Measurements from ENCODE around the gene ST8SIA5.

The ST8SIA5 gene

GRCh38 chr18:46740046-46740445 is 16.8 kb downstream of the ST8SIA5 start:
- TF ChIP-seq TEAD4 (IDR thresholded peaks at IDR 0.05) = no peak
- TF ChIP-seq RAD21 (IDR thresholded peaks at IDR 0.05; ENCODE audit: low read depth) = no peak
- TF ChIP-seq TAF1 (IDR thresholded peaks at IDR 0.05; ENCODE audit: low read depth) = no peak
- no peak for TF ChIP-seq REST (IDR thresholded peaks at IDR 0.05; ENCODE audit: low read depth)
- no peak for TF ChIP-seq MAX (IDR thresholded peaks at IDR 0.05)
- no peak for TF ChIP-seq EP300 (IDR thresholded peaks at IDR 0.05; ENCODE audit: borderline replicate concordance)
- TF ChIP-seq ZBTB7A (IDR thresholded peaks at IDR 0.05; ENCODE audit: low read depth) = no peak
- no peak for TF ChIP-seq EGR1 (IDR thresholded peaks at IDR 0.05)
- TF ChIP-seq FOXM1 (IDR thresholded peaks at IDR 0.05; ENCODE audit: borderline replicate concordance, low read depth) = no peak
- TF ChIP-seq CEBPB (IDR thresholded peaks at IDR 0.05) = no peak
- TF ChIP-seq CREB1 (IDR thresholded peaks at IDR 0.05; ENCODE audit: low read depth) = no peak

- TF ChIP-seq USF1 (IDR thresholded peaks at IDR 0.05) = no peak
- TF ChIP-seq CREB1 (IDR thresholded peaks at IDR 0.05; ENCODE audit: low read depth) = no peak
- TF ChIP-seq ZBTB7A (IDR thresholded peaks at IDR 0.05; ENCODE audit: low read depth) = no peak
- no peak for TF ChIP-seq RAD21 (IDR thresholded peaks at IDR 0.05; ENCODE audit: low read depth)
- no peak for TF ChIP-seq EGR1 (IDR thresholded peaks at IDR 0.05)
- no peak for TF ChIP-seq REST (IDR thresholded peaks at IDR 0.05; ENCODE audit: low read depth)
- TF ChIP-seq EP300 (IDR thresholded peaks at IDR 0.05; ENCODE audit: borderline replicate concordance) = no peak
- TF ChIP-seq FOXM1 (IDR thresholded peaks at IDR 0.05; ENCODE audit: borderline replicate concordance, low read depth) = no peak
Observed at GRCh38 chr18:46738491-46738890, 18.4 kb downstream of the ST8SIA5 start.

GRCh38 chr18:46736736-46737135 is 20.1 kb downstream of the ST8SIA5 start:
- TF ChIP-seq REST (IDR thresholded peaks at IDR 0.05; ENCODE audit: low read depth) = no peak
- no peak for TF ChIP-seq TCF12 (IDR thresholded peaks at IDR 0.05; ENCODE audit: low read depth)
- TF ChIP-seq USF1 (IDR thresholded peaks at IDR 0.05) = no peak
- no peak for TF ChIP-seq TEAD4 (IDR thresholded peaks at IDR 0.05)
- no peak for TF ChIP-seq EP300 (IDR thresholded peaks at IDR 0.05; ENCODE audit: borderline replicate concordance)
- TF ChIP-seq YY1 (IDR thresholded peaks at IDR 0.05; ENCODE audit: low read depth) = no peak
- no peak for TF ChIP-seq NFIC (IDR thresholded peaks at IDR 0.05)
- no peak for TF ChIP-seq FOXM1 (IDR thresholded peaks at IDR 0.05; ENCODE audit: borderline replicate concordance, low read depth)
- TF ChIP-seq CREB1 (IDR thresholded peaks at IDR 0.05; ENCODE audit: low read depth) = no peak
- no peak for TF ChIP-seq MAX (IDR thresholded peaks at IDR 0.05)
- TF ChIP-seq EGR1 (IDR thresholded peaks at IDR 0.05) = no peak

- no peak for TF ChIP-seq RAD21 (IDR thresholded peaks at IDR 0.05; ENCODE audit: low read depth)
- no peak for TF ChIP-seq EP300 (IDR thresholded peaks at IDR 0.05; ENCODE audit: borderline replicate concordance)
- TF ChIP-seq YY1 (IDR thresholded peaks at IDR 0.05; ENCODE audit: low read depth) = no peak
- TF ChIP-seq ZBTB7A (IDR thresholded peaks at IDR 0.05; ENCODE audit: low read depth) = no peak
Observed at GRCh38 chr18:46736135-46736534, 20.7 kb downstream of the ST8SIA5 start.

GRCh38 chr18:46734981-46735380 is 21.9 kb downstream of the ST8SIA5 start:
- no peak for TF ChIP-seq RAD21 (IDR thresholded peaks at IDR 0.05; ENCODE audit: low read depth)
- no peak for TF ChIP-seq TEAD4 (IDR thresholded peaks at IDR 0.05)
- TF ChIP-seq EP300 (IDR thresholded peaks at IDR 0.05; ENCODE audit: borderline replicate concordance) = no peak
- no peak for TF ChIP-seq TCF12 (IDR thresholded peaks at IDR 0.05; ENCODE audit: low read depth)
- TF ChIP-seq CREB1 (IDR thresholded peaks at IDR 0.05; ENCODE audit: low read depth) = no peak
- TF ChIP-seq REST (IDR thresholded peaks at IDR 0.05; ENCODE audit: low read depth) = no peak
- no peak for TF ChIP-seq EGR1 (IDR thresholded peaks at IDR 0.05)
- no peak for TF ChIP-seq CEBPB (IDR thresholded peaks at IDR 0.05)
- TF ChIP-seq NFIC (IDR thresholded peaks at IDR 0.05) = no peak
- no peak for TF ChIP-seq USF1 (IDR thresholded peaks at IDR 0.05)
